NCI-H524 (cell line): ENCODE data around the gene MPIG6B.
A peak's percentile ranks its signal among the peaks of the same experiment; 100 is the strongest.
"Not testable (repeated sequence)": the region's sequence is repeated elsewhere in the genome, so short reads cannot be mapped to it uniquely, and the experiment has no call there.

ENCODE experiments used
- DNase-seq, 2 experiments: peaks; one replicate each; lab custom pipeline; 2025; lab: John Stamatoyannopoulos, UW

The MPIG6B gene

GRCh38 chr6:31700740-31701401, 22.3 kb upstream of the MPIG6B start:
- no peak for DNase-seq

GRCh38 chr6:31701666-31702404, 21.3 kb upstream of the MPIG6B start:
- DNase-seq: peak; percentile 24 to 64

- no peak for DNase-seq
Observed at GRCh38 chr6:31702405-31702818, 20.8 kb upstream of the MPIG6B start.

GRCh38 chr6:31702819-31703716, 20.1 kb upstream of the MPIG6B start, which contains the start of gene ABHD16A:
Gene ABHD16A, minus strand, starts transcription at chr6:31703324. Its CDS starts 43 bp downstream, at chr6:31703281.
- peak; percentile 88 to 96 for DNase-seq

GRCh38 chr6:31705931-31706330, 17.2 kb upstream of the MPIG6B start:
- no peak for DNase-seq

- DNase-seq: no peak
Observed at GRCh38 chr6:31706599-31706998, 16.6 kb upstream of the MPIG6B start, which contains the start of gene LY6G6F. Gene LY6G6F, plus strand, starts transcription at chr6:31706866. Its CDS starts 41 bp downstream, at chr6:31706907.

GRCh38 chr6:31707701-31708100, 15.5 kb upstream of the MPIG6B start:
- no peak for DNase-seq

- DNase-seq: no peak
Observed at GRCh38 chr6:31708224-31708623, 14.9 kb upstream of the MPIG6B start.

- not testable (repeated sequence) for DNase-seq
Observed at GRCh38 chr6:31709157-31709556, 14.0 kb upstream of the MPIG6B start.

GRCh38 chr6:31710523-31711219, 12.5 kb upstream of the MPIG6B start:
- peak; percentile 28 to 49 for DNase-seq

- DNase-seq: no peak
Observed at GRCh38 chr6:31711233-31711632, 11.9 kb upstream of the MPIG6B start.

GRCh38 chr6:31712296-31712695, 10.9 kb upstream of the MPIG6B start:
- DNase-seq: no peak

GRCh38 chr6:31713465-31713864, 9.7 kb upstream of the MPIG6B start:
- DNase-seq: no peak

- DNase-seq: no peak
Observed at GRCh38 chr6:31713991-31714684, 9.0 kb upstream of the MPIG6B start.

GRCh38 chr6:31715022-31715958, 7.9 kb upstream of the MPIG6B start, which contains the start of gene LY6G6D:
Gene LY6G6D, plus strand, starts transcription at chr6:31715348. Its CDS starts 8 bp downstream, at chr6:31715356.
- peak; percentile 8 to 38 for DNase-seq

- no peak for DNase-seq
Observed at GRCh38 chr6:31717499-31718222, 5.5 kb upstream of the MPIG6B start.

- DNase-seq: no peak
Observed at GRCh38 chr6:31718265-31718664, 4.9 kb upstream of the MPIG6B start.

- DNase-seq: no peak
Observed at GRCh38 chr6:31719001-31719400, 4.2 kb upstream of the MPIG6B start.

- no peak for DNase-seq
Observed at GRCh38 chr6:31720196-31720770, 2.9 kb upstream of the MPIG6B start.
